ENCODE measurements around the gene OPRM1.

OPRM1 gene

GRCh38 chr6:154229786-154230185, 190.7 kb downstream of the OPRM1 start:
- no peak for TF ChIP-seq TCF12 (IDR thresholded peaks at IDR 0.05; ENCODE audit: low read depth)
- TF ChIP-seq REST (IDR thresholded peaks at IDR 0.05; ENCODE audit: low read depth), result no peak
- TF ChIP-seq RAD21 (IDR thresholded peaks at IDR 0.05; ENCODE audit: low read depth), result no peak
- TF ChIP-seq CEBPB (IDR thresholded peaks at IDR 0.05), result no peak
- no peak for TF ChIP-seq FOXM1 (IDR thresholded peaks at IDR 0.05; ENCODE audit: borderline replicate concordance, low read depth)
- no peak for TF ChIP-seq MAX (IDR thresholded peaks at IDR 0.05)
- TF ChIP-seq USF1 (IDR thresholded peaks at IDR 0.05), result no peak
- TF ChIP-seq YY1 (IDR thresholded peaks at IDR 0.05; ENCODE audit: low read depth), result no peak
- TF ChIP-seq EP300 (IDR thresholded peaks at IDR 0.05; ENCODE audit: borderline replicate concordance), result no peak
- no peak for TF ChIP-seq EGR1 (IDR thresholded peaks at IDR 0.05)
- TF ChIP-seq TAF1 (IDR thresholded peaks at IDR 0.05; ENCODE audit: low read depth), result no peak
- TF ChIP-seq CREB1 (IDR thresholded peaks at IDR 0.05; ENCODE audit: low read depth), result no peak
- no peak for TF ChIP-seq ZBTB7A (IDR thresholded peaks at IDR 0.05; ENCODE audit: low read depth)
- no peak for TF ChIP-seq NFIC (IDR thresholded peaks at IDR 0.05)
- TF ChIP-seq TEAD4 (IDR thresholded peaks at IDR 0.05), result no peak

GRCh38 chr6:154230393-154230792, 191.4 kb downstream of the OPRM1 start:
- TF ChIP-seq CREB1 (IDR thresholded peaks at IDR 0.05; ENCODE audit: low read depth) (no peak), FOXM1 (IDR thresholded peaks at IDR 0.05; ENCODE audit: borderline replicate concordance, low read depth) (no peak), REST (IDR thresholded peaks at IDR 0.05; ENCODE audit: low read depth) (no peak), NFIC (IDR thresholded peaks at IDR 0.05) (no peak), ZBTB7A (IDR thresholded peaks at IDR 0.05; ENCODE audit: low read depth) (no peak), TEAD4 (IDR thresholded peaks at IDR 0.05) (no peak), RAD21 (IDR thresholded peaks at IDR 0.05; ENCODE audit: low read depth) (no peak), YY1 (IDR thresholded peaks at IDR 0.05; ENCODE audit: low read depth) (no peak), USF1 (IDR thresholded peaks at IDR 0.05) (no peak), MAX (IDR thresholded peaks at IDR 0.05) (no peak), TCF12 (IDR thresholded peaks at IDR 0.05; ENCODE audit: low read depth) (no peak), EGR1 (IDR thresholded peaks at IDR 0.05) (no peak), CEBPB (IDR thresholded peaks at IDR 0.05) (no peak), EP300 (IDR thresholded peaks at IDR 0.05; ENCODE audit: borderline replicate concordance) (no peak), TAF1 (IDR thresholded peaks at IDR 0.05; ENCODE audit: low read depth) (no peak)

GRCh38 chr6:154230910-154231595, 192.0 kb downstream of the OPRM1 start:
- TF ChIP-seq CEBPB (IDR thresholded peaks at IDR 0.05) (no peak), TCF12 (IDR thresholded peaks at IDR 0.05; ENCODE audit: low read depth) (no peak), YY1 (IDR thresholded peaks at IDR 0.05; ENCODE audit: low read depth) (no peak), RAD21 (IDR thresholded peaks at IDR 0.05; ENCODE audit: low read depth) (no peak), USF1 (IDR thresholded peaks at IDR 0.05) (no peak), EGR1 (IDR thresholded peaks at IDR 0.05) (no peak), REST (IDR thresholded peaks at IDR 0.05; ENCODE audit: low read depth) (no peak)

All from Ishikawa (cell line).